ENCODE results near the gene RIGI.

RIGI gene

GRCh38 chr9:32526041-32526706 lies at the start of gene RIGI:
RIGI (minus strand) TSS chr9:32526196; CDS start chr9:32526166, 30 bp downstream.
- no peaks in the 10 kb centered on the region for H3K27me3 ChIP-seq
- no peaks in the 10 kb centered on the region for H3K9me3 ChIP-seq
- TF ChIP-seq CTCF (IDR thresholded peaks at IDR 0.05) = peak; percentile 9
- peak within 1 kb of the TSS; percentile 89 for H3K27ac ChIP-seq
- H3K36me3 ChIP-seq = no peaks in the 10 kb centered on the region
- H3K4me1 ChIP-seq (ENCODE audit: control insufficient read depth in 1 of 2, insufficient read depth in 1 of 2, low read depth in 1 of 2, low read length in 1 of 2) = peaks cover 22 to 25% of the 10 kb centered on the region in 2 experiments
- H3K4me3 ChIP-seq (ENCODE audit: low read depth in 1 of 2, low read length in 1 of 2) = peak within 1 kb of the TSS; percentile 80 to 81

- no peak for TF ChIP-seq CTCF (IDR thresholded peaks at IDR 0.05)
- no peak overlapping the region for H3K4me3 ChIP-seq (ENCODE audit: low read depth in 1 of 2, low read length in 1 of 2)
- peaks cover 32% of the 10 kb centered on the region for H3K27me3 ChIP-seq
- no peak overlapping the region for H3K27ac ChIP-seq
- H3K9me3 ChIP-seq = no peaks in the 10 kb centered on the region
- peaks cover 3% of the 10 kb centered on the region for H3K36me3 ChIP-seq
- peaks cover 24 to 25% of the 10 kb centered on the region in 2 experiments for H3K4me1 ChIP-seq (ENCODE audit: control insufficient read depth in 1 of 2, insufficient read depth in 1 of 2, low read depth in 1 of 2, low read length in 1 of 2)
These were observed 48.9 kb upstream of the RIGI start for GRCh38 chr9:32574858-32575257.

GRCh38 chr9:32573821-32574220 lies 47.8 kb upstream of the RIGI start:
- no peaks in the 10 kb centered on the region for H3K9me3 ChIP-seq
- peak overlapping the region in 1 of 2 experiments; percentile 87 for H3K4me3 ChIP-seq (ENCODE audit: low read depth in 1 of 2, low read length in 1 of 2)
- H3K27ac ChIP-seq = no peak overlapping the region
- TF ChIP-seq CTCF (IDR thresholded peaks at IDR 0.05) = no peak
- peaks cover 24 to 25% of the 10 kb centered on the region in 2 experiments for H3K4me1 ChIP-seq (ENCODE audit: control insufficient read depth in 1 of 2, insufficient read depth in 1 of 2, low read depth in 1 of 2, low read length in 1 of 2)
- peaks cover 25% of the 10 kb centered on the region for H3K27me3 ChIP-seq
- peaks cover 3% of the 10 kb centered on the region for H3K36me3 ChIP-seq

- Histone ChIP-seq H3K36me3 (peaks cover 3% of the 10 kb centered on the region), H3K4me1 (ENCODE audit: control insufficient read depth in 1 of 2, insufficient read depth in 1 of 2, low read depth in 1 of 2, low read length in 1 of 2) (peaks cover 24 to 25% of the 10 kb centered on the region in 2 experiments), H3K4me3 (ENCODE audit: low read depth in 1 of 2, low read length in 1 of 2) (peak within 1 kb of the TSS; percentile 87 to 96), H3K27me3 (peaks cover 17% of the 10 kb centered on the region), H3K27ac (peak within 1 kb of the TSS; percentile 81), H3K9me3 (no peaks in the 10 kb centered on the region)
- peak; percentile 33 for TF ChIP-seq CTCF (IDR thresholded peaks at IDR 0.05)
These were observed 47.0 kb upstream of the RIGI start, which contains the start of gene NDUFB6 for GRCh38 chr9:32572900-32573523. NDUFB6 (minus strand) TSS chr9:32573159; CDS start chr9:32573060, 99 bp downstream.

GRCh38 chr9:32571969-32572899 lies 46.2 kb upstream of the RIGI start:
- TF ChIP-seq CTCF (IDR thresholded peaks at IDR 0.05) = peak; percentile 73
- Histone ChIP-seq H3K36me3 (peaks cover 10% of the 10 kb centered on the region), H3K9me3 (no peaks in the 10 kb centered on the region), H3K4me1 (ENCODE audit: control insufficient read depth in 1 of 2, insufficient read depth in 1 of 2, low read depth in 1 of 2, low read length in 1 of 2) (peaks cover 24 to 25% of the 10 kb centered on the region in 2 experiments), H3K27me3 (peaks cover 11% of the 10 kb centered on the region), H3K4me3 (ENCODE audit: low read depth in 1 of 2, low read length in 1 of 2) (peak overlapping the region; percentile 87 to 96), H3K27ac (peak overlapping the region; percentile 81)
